GM12878 (cell line): ENCODE data around the gene HTRA3. TPM values are rescaled to one million over a fixed set of nuclear protein-coding genes. Genes with fewer than 3 reads are reported as not detected.

Source experiments
- ATAC-seq: fragments of 200-7000 bp; cut with Tn5 transposase; 3 replicates; pipeline ENCODE4 v1.9.1; 2020; ENCODE audit warnings: mild to moderate bottlenecking, moderate library complexity
- BruUV-seq: library from RNA; stranded (reverse); fragments of 400-500 nt; replicated peaks from 2 replicates; lab custom pipeline; 2021; lab: Mats Ljungman, UMichigan
- CTCF ChIA-PET: fragments of 300-600 bp; sonication (Branson Sonifier 250); formaldehyde crosslinking; extraction: SDS; loops from one replicate; lab custom pipeline; 2021; ENCODE audit warnings: inconsistent platforms; lab: Yijun Ruan, JAX
- POLR2A ChIA-PET: fragments of 350-600 bp; formaldehyde crosslinking; extraction: SDS; loops from one replicate; lab custom pipeline; 2021; ENCODE audit warnings: inconsistent platforms; lab: Charles Lee
- RAD21 ChIA-PET: fragments of 300-600 bp; sonication (Branson Sonifier 250); formaldehyde crosslinking; loops from one replicate; lab custom pipeline; 2023; ENCODE audit warnings: antibody characterized with exemption; ENCODE audit not compliant: unreplicated experiment; lab: Charles Lee
- SMC1A ChIA-PET: fragments of 300-600 bp; sonication (Branson Sonifier 250); formaldehyde crosslinking; loops from one replicate; lab custom pipeline; 2023; ENCODE audit not compliant: unreplicated experiment, uncharacterized antibody; lab: Charles Lee
- DNase-seq: peaks from one replicate; pipeline ENCODE4 v3.0.0-alpha.2; 2011; ENCODE audit warnings: low read depth, low spot score
- FAIRE-seq: peaks from 3 replicates; lab custom pipeline; 2011; peaks lifted over from hg19 to GRCh38; lab: Jason Lieb, UNC
- H2AFZ ChIP-seq: 2 replicates; pipeline ENCODE4 v1.6.0; 2011; ENCODE audit warnings: low read depth, low read length, control low read depth; ENCODE audit not compliant: control insufficient read depth
- H3K27ac ChIP-seq: 2 replicates; pipeline ENCODE4 v1.5.1; 2011; ENCODE audit warnings: control low read depth; ENCODE audit not compliant: control insufficient read depth, insufficient read depth
- H3K27me3 ChIP-seq, 2 experiments: replicated peaks in 1 of 2; 2 replicates each; pipeline versions ENCODE4 v1.6.0 to v1.6.1; 2011; ENCODE audit warnings: low read length in 1 of 2; ENCODE audit not compliant: control insufficient read depth in 2 of 2, insufficient read depth in 2 of 2
- H3K36me3 ChIP-seq, 2 experiments: 2 replicates each; pipeline ENCODE4 v1.5.1; 2011; ENCODE audit warnings: low read length in 1 of 2; ENCODE audit not compliant: control insufficient read depth in 2 of 2, insufficient read depth in 2 of 2
- H3K4me1 ChIP-seq: 2 replicates; pipeline ENCODE4 v1.6.1; 2011; ENCODE audit warnings: mild to moderate bottlenecking, low read length, moderate library complexity, mixed read lengths; ENCODE audit not compliant: control insufficient read depth, insufficient read depth
- H3K4me2 ChIP-seq: 2 replicates; pipeline ENCODE4 v1.6.0; 2011; ENCODE audit warnings: control low read depth; ENCODE audit not compliant: control insufficient read depth, insufficient read depth
- H3K4me3 ChIP-seq: fragments of 200-600 bp; sonication (generic); 2 replicates; pipeline ENCODE4 v1.5.1; 2016
- H3K79me2 ChIP-seq: 2 replicates; pipeline ENCODE4 v1.6.0; 2011; ENCODE audit warnings: low read length; ENCODE audit not compliant: control insufficient read depth, insufficient read depth
- H3K9ac ChIP-seq: 2 replicates; pipeline ENCODE4 v1.8.0; 2011; ENCODE audit warnings: low read length, control low read depth, mixed read lengths; ENCODE audit not compliant: control insufficient read depth, insufficient read depth
- H3K9me3 ChIP-seq: replicated peaks from 3 replicates; pipeline ENCODE4 v1.5.1; 2011; ENCODE audit warnings: mild to moderate bottlenecking, low read length; ENCODE audit not compliant: control insufficient read depth, insufficient read depth
- H4K20me1 ChIP-seq: 2 replicates; pipeline ENCODE4 v1.6.0; 2011; ENCODE audit not compliant: control insufficient read depth, insufficient read depth
- CBX5 ChIP-seq: sonication (generic); IDR thresholded peaks from 2 replicates; pipeline ENCODE4 v1.6.1; 2016; ENCODE audit warnings: low read depth, moderate library complexity, mild to moderate bottlenecking, inconsistent platforms
- CHD2 ChIP-seq: IDR thresholded peaks from 2 replicates; pipeline ENCODE4 v1.6.1; 2011; ENCODE audit warnings: low read depth, low read length, improper control_type of control experiment, borderline replicate concordance
- CREB1 ChIP-seq: IDR thresholded peaks from 2 replicates; pipeline ENCODE4 v1.6.1; 2012; ENCODE audit warnings: low read depth, mild to moderate bottlenecking, inconsistent platforms
- ESRRA ChIP-seq: IDR thresholded peaks from 2 replicates; pipeline ENCODE4 v1.6.1; 2012; ENCODE audit warnings: mild to moderate bottlenecking, low read length, improper control_type of control experiment
- GABPA ChIP-seq: IDR thresholded peaks from 2 replicates; pipeline ENCODE4 v1.6.1; 2014; ENCODE audit warnings: antibody characterized with exemption, low read depth, mild to moderate bottlenecking, inconsistent platforms
- JUNB ChIP-seq: IDR thresholded peaks from 2 replicates; pipeline ENCODE4 v1.6.1; 2016; ENCODE audit warnings: antibody characterized with exemption, mild to moderate bottlenecking
- MEF2B ChIP-seq: fragments of 450-650 bp; IDR thresholded peaks from 2 replicates; pipeline ENCODE4 v1.6.1; 2018; ENCODE audit warnings: mild to moderate bottlenecking, moderate library complexity; ENCODE audit not compliant: partially characterized antibody, poor library complexity, severe bottlenecking
- NFXL1 ChIP-seq: fragments of 450-650 bp; IDR thresholded peaks from 2 replicates; pipeline ENCODE4 v1.6.1; 2017; ENCODE audit warnings: antibody characterized with exemption, mild to moderate bottlenecking, borderline replicate concordance
- NFYB ChIP-seq: IDR thresholded peaks from 2 replicates; pipeline ENCODE4 v1.6.1; 2011; ENCODE audit warnings: low read depth, mild to moderate bottlenecking, low read length, improper control_type of control experiment, moderate library complexity; ENCODE audit not compliant: insufficient read depth
- SUPT20H ChIP-seq: IDR thresholded peaks from 2 replicates; pipeline ENCODE4 v1.6.1; 2011; ENCODE audit warnings: low read depth, mild to moderate bottlenecking, low read length, moderate library complexity, borderline replicate concordance; ENCODE audit not compliant: control insufficient read depth
- TARDBP ChIP-seq: IDR thresholded peaks from 2 replicates; pipeline ENCODE4 v1.6.1; 2016; ENCODE audit warnings: borderline replicate concordance
- TCF3 ChIP-seq: IDR thresholded peaks from 2 replicates; pipeline ENCODE4 v1.6.1; 2012; ENCODE audit warnings: low read depth, mild to moderate bottlenecking, low read length, borderline replicate concordance; ENCODE audit not compliant: insufficient read depth
- ZNF622 ChIP-seq: fragments of 450-650 bp; IDR thresholded peaks from 2 replicates; pipeline ENCODE4 v1.6.1; 2017; ENCODE audit warnings: mild to moderate bottlenecking, inconsistent platforms
- WGBS: methylation state at CpG from one replicate; pipeline ENCODE4 v1.1.6; 2016; ENCODE audit warnings: low lambda C conversion rate; ENCODE audit not compliant: insufficient replicate concordance, insufficient coverage; ENCODE audit errors: missing lambda C conversion rate; 5-methylcytosine and 5-hydroxymethylcytosine counted together
- in situ Hi-C: fragments of 300-500 bp; cut with MboI; formaldehyde crosslinking; loops from 9 replicates; pipeline ENCODE4 v1.14.3; 2018; ENCODE audit warnings: mixed read lengths
- intact Hi-C: fragments of 100-400 bp; cut with micrococcal nuclease; formaldehyde crosslinking; loops from one replicate; pipeline ENCODE4 v1.14.2; 2022; ENCODE audit not compliant: unreplicated experiment
- polyA plus RNA-seq, 11 experiments: library from polyadenylated mRNA; depleted of rRNA in 4 of 11; unstranded in 6 of 11; stranded (reverse) in 5 of 11; fragments of >200 nt; fragmentation: Nextera tagmentation in 4 of 11; fragmentation: Illumina TruSeq in 1 of 11; extraction: Ambion mirVana in 4 of 11; extraction: Trizol in 1 of 11; gene quantifications; 1 replicate in 1 of 11; 2 replicates in 10 of 11; pipeline versions ENCODE4 v1.2.1 to v1.2.3, GENCODE V29; 2011 to 2016; ENCODE audit warnings: inconsistent platforms in 2 of 11, missing spikeins in 2 of 11, low read depth in 1 of 11
- total RNA-seq, 4 experiments: library from RNA; depleted of rRNA in 3 of 4; stranded (reverse); fragments of >200 nt in 3 of 4; fragmentation: Illumina TruSeq in 1 of 4; extraction: Trizol in 1 of 4; gene quantifications; 2 replicates each; pipeline versions ENCODE4 v1.2.1 to v1.2.3, GENCODE V29; 2013 to 2021
- TF ChIP-seq, protein P1 (sequence below): fragments of 150-350 bp; IDR thresholded peaks from 2 replicates; pipeline ENCODE4 v1.6.1; 2016; ENCODE audit warnings: low read depth, low read length
- TF ChIP-seq, protein P2 (sequence below): fragments of 450-650 bp; IDR thresholded peaks from 2 replicates; pipeline ENCODE4 v1.6.1; 2017; ENCODE audit warnings: mild to moderate bottlenecking, low read depth, inconsistent platforms; ENCODE audit not compliant: poor library complexity, severe bottlenecking
- TF ChIP-seq, protein P3 (sequence below): fragments of 450-650 bp; IDR thresholded peaks from 2 replicates; pipeline ENCODE4 v1.6.1; 2016; ENCODE audit warnings: mild to moderate bottlenecking

Gene HTRA3
- total and polyA plus RNA-seq, 10 of the 15 experiments (the other 5 are each of a cell fraction or from before 2014, with no cell fraction given), result 0.04 to 1.2 (median 0.08) TPM; not detected in 7

DNA sequence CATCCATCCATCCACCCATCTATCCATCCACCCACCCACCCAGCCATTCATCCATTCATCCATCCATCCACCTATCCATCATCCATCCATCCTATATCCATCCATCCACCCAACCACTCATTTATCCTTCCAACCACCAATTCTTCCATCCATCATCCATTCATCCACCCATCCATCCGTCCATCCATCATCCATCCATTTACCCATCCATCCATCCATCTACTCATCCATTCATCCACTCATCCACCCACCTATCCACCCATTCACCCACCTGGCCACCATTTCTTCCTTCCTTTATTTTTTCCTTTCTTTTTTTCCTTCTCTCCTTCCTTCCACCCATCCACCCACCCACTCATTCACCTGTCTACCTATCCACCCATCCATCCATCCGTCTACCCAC lies 25.2 kb downstream of the HTRA3 start:
- CTCF ChIA-PET, result no interaction called here
- no peak for DNase-seq
- WGBS, result 15% methylated on average over 2 of the region's 2 CpGs
- SMC1A ChIA-PET, result no interaction called here
- no TSS peak for BruUV-seq
- H3K27me3 ChIP-seq, result no peaks in the 10 kb centered on the region
- H3K9ac ChIP-seq, result no peak overlapping the region
- H3K27ac ChIP-seq, result no peak overlapping the region
- no peaks in the 10 kb centered on the region for H3K4me1 ChIP-seq
- H3K4me3 ChIP-seq, result no peak overlapping the region
- no peaks in the 10 kb centered on the region for H3K9me3 ChIP-seq
- POLR2A ChIA-PET, result no interaction called here
- no peak for ATAC-seq
- H4K20me1 ChIP-seq, result no peaks in the 10 kb centered on the region; the same call in 1 of the 2 replicates
- in situ Hi-C loops, result no loop called here
- H3K4me2 ChIP-seq, result no peak overlapping the region
- no peaks in the 10 kb centered on the region for H3K36me3 ChIP-seq
- intact Hi-C loops, result no loop called here
- no peak for FAIRE-seq
- RAD21 ChIA-PET, result no interaction called here
- H3K79me2 ChIP-seq, result no peaks in the 10 kb centered on the region
- no peak overlapping the region for H2AFZ ChIP-seq
- no peak for TF ChIP-seq CREB1
- no peak for TF ChIP-seq CBX5
- TF ChIP-seq, protein P1, sequence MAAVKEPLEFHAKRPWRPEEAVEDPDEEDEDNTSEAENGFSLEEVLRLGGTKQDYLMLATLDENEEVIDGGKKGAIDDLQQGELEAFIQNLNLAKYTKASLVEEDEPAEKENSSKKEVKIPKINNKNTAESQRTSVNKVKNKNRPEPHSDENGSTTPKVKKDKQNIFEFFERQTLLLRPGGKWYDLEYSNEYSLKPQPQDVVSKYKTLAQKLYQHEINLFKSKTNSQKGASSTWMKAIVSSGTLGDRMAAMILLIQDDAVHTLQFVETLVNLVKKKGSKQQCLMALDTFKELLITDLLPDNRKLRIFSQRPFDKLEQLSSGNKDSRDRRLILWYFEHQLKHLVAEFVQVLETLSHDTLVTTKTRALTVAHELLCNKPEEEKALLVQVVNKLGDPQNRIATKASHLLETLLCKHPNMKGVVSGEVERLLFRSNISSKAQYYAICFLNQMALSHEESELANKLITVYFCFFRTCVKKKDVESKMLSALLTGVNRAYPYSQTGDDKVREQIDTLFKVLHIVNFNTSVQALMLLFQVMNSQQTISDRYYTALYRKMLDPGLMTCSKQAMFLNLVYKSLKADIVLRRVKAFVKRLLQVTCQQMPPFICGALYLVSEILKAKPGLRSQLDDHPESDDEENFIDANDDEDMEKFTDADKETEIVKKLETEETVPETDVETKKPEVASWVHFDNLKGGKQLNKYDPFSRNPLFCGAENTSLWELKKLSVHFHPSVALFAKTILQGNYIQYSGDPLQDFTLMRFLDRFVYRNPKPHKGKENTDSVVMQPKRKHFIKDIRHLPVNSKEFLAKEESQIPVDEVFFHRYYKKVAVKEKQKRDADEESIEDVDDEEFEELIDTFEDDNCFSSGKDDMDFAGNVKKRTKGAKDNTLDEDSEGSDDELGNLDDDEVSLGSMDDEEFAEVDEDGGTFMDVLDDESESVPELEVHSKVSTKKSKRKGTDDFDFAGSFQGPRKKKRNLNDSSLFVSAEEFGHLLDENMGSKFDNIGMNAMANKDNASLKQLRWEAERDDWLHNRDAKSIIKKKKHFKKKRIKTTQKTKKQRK, result no peak
- TF ChIP-seq JUNB, result no peak
- no peak for TF ChIP-seq TARDBP
- TF ChIP-seq NFYB, result no peak
- TF ChIP-seq GABPA, result no peak
- TF ChIP-seq, protein P2, sequence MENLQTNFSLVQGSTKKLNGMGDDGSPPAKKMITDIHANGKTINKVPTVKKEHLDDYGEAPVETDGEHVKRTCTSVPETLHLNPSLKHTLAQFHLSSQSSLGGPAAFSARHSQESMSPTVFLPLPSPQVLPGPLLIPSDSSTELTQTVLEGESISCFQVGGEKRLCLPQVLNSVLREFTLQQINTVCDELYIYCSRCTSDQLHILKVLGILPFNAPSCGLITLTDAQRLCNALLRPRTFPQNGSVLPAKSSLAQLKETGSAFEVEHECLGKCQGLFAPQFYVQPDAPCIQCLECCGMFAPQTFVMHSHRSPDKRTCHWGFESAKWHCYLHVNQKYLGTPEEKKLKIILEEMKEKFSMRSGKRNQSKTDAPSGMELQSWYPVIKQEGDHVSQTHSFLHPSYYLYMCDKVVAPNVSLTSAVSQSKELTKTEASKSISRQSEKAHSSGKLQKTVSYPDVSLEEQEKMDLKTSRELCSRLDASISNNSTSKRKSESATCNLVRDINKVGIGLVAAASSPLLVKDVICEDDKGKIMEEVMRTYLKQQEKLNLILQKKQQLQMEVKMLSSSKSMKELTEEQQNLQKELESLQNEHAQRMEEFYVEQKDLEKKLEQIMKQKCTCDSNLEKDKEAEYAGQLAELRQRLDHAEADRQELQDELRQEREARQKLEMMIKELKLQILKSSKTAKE, result no peak
- no peak for TF ChIP-seq TCF3
- TF ChIP-seq ESRRA, result no peak
- TF ChIP-seq CHD2, result no peak
- TF ChIP-seq NFXL1, result no peak
- no peak for TF ChIP-seq MEF2B
- TF ChIP-seq SUPT20H, result no peak
- TF ChIP-seq, protein P3, sequence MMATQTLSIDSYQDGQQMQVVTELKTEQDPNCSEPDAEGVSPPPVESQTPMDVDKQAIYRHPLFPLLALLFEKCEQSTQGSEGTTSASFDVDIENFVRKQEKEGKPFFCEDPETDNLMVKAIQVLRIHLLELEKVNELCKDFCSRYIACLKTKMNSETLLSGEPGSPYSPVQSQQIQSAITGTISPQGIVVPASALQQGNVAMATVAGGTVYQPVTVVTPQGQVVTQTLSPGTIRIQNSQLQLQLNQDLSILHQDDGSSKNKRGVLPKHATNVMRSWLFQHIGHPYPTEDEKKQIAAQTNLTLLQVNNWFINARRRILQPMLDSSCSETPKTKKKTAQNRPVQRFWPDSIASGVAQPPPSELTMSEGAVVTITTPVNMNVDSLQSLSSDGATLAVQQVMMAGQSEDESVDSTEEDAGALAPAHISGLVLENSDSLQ, result no peak
- TF ChIP-seq ZNF622, result no peak
